ENCODE data around the gene PAX7. TPM values are rescaled to one million over a fixed set of nuclear protein-coding genes. Genes with fewer than 3 reads are reported as not detected.

PAX7 gene
- total RNA-seq, 4 donors from 2014 or later, result not detected

- WGBS, result 3% methylated on average over 49 of the region's 49 CpGs
- peaks cover 0 to 51% (median 28%) of the 10 kb centered on the region in 4 donors for H3K4me1 ChIP-seq
Measured at GRCh38 chr1:18641005-18641941, 10.6 kb downstream of the PAX7 start.

GRCh38 chr1:18642278-18643095 lies 11.8 kb downstream of the PAX7 start:
- Histone ChIP-seq H3K4me3 (no peak overlapping the region), H3K36me3 (no peaks in the 10 kb centered on the region), H3K4me1 (peaks cover 4 to 52% (median 36%) of the 10 kb centered on the region in 4 donors), H3K9me3 (no peaks in the 10 kb centered on the region), H3K27ac (replicated peaks in 1 of 4) (no peak overlapping the region), H3K27me3 (peaks cover 0 to 100% (median 86%) of the 10 kb centered on the region in 4 donors)
- WGBS, result 2% methylated on average over 22 of the region's 22 CpGs
- intact Hi-C loops (cut with DNase I), result no loop called here
- no peak for DNase-seq (ENCODE audit: extremely low spot score)
- TF ChIP-seq EP300 (IDR thresholded peaks at IDR 0.05) (no peak), CTCF (IDR thresholded peaks at IDR 0.05) (no peak), POLR2A (IDR thresholded peaks at IDR 0.05; ENCODE audit: low read depth) (no peak), POLR2AphosphoS5 (IDR thresholded peaks at IDR 0.05) (no peak)

More at GRCh38 chr1:18641005-18641941, 10.6 kb downstream of the PAX7 start:
- TF ChIP-seq EP300 (IDR thresholded peaks at IDR 0.05) (no peak), POLR2AphosphoS5 (IDR thresholded peaks at IDR 0.05) (no peak), CTCF (IDR thresholded peaks at IDR 0.05) (no peak), POLR2A (IDR thresholded peaks at IDR 0.05; ENCODE audit: low read depth) (no peak)
- Histone ChIP-seq H3K27me3 (peaks cover 0 to 100% (median 83%) of the 10 kb centered on the region in 4 donors), H3K36me3 (no peaks in the 10 kb centered on the region), H3K9me3 (no peaks in the 10 kb centered on the region), H3K27ac (replicated peaks in 1 of 4) (no peak overlapping the region), H3K4me3 (no peak overlapping the region)
- intact Hi-C loops (cut with DNase I), result no loop called here
- DNase-seq (ENCODE audit: extremely low spot score), result no peak

GRCh38 chr1:18643154-18644012 lies 12.7 kb downstream of the PAX7 start:
- Histone ChIP-seq H3K27ac (replicated peaks in 1 of 4) (no peak overlapping the region), H3K4me3 (no peak overlapping the region), H3K9me3 (no peaks in the 10 kb centered on the region), H3K27me3 (peaks cover 0 to 100% (median 86%) of the 10 kb centered on the region in 4 donors), H3K4me1 (peaks cover 4 to 52% (median 38%) of the 10 kb centered on the region in 4 donors), H3K36me3 (no peaks in the 10 kb centered on the region)
- no peak for DNase-seq (ENCODE audit: extremely low spot score)
- intact Hi-C loops (cut with DNase I), result no loop called here
- TF ChIP-seq EP300 (IDR thresholded peaks at IDR 0.05) (no peak), CTCF (IDR thresholded peaks at IDR 0.05) (no peak), POLR2AphosphoS5 (IDR thresholded peaks at IDR 0.05) (no peak), POLR2A (IDR thresholded peaks at IDR 0.05; ENCODE audit: low read depth) (no peak)
- 1% methylated on average over 48 of the region's 73 CpGs for WGBS

- Histone ChIP-seq H3K4me1 (peaks cover 4 to 52% (median 38%) of the 10 kb centered on the region in 4 donors), H3K9me3 (no peaks in the 10 kb centered on the region), H3K27ac (replicated peaks in 1 of 4) (no peak overlapping the region), H3K27me3 (peaks cover 0 to 100% (median 85%) of the 10 kb centered on the region in 4 donors), H3K4me3 (no peak overlapping the region), H3K36me3 (no peaks in the 10 kb centered on the region)
- intact Hi-C loops (cut with DNase I), result no loop called here
- 6% methylated on average over 20 of the region's 22 CpGs for WGBS
- no peak for DNase-seq (ENCODE audit: extremely low spot score)
- TF ChIP-seq CTCF (IDR thresholded peaks at IDR 0.05) (no peak), POLR2AphosphoS5 (IDR thresholded peaks at IDR 0.05) (no peak), EP300 (IDR thresholded peaks at IDR 0.05) (no peak), POLR2A (IDR thresholded peaks at IDR 0.05; ENCODE audit: low read depth) (no peak)
Measured at GRCh38 chr1:18644013-18644399, 13.4 kb downstream of the PAX7 start.
